ENCODE data around the gene TBC1D25. TPM values are rescaled to one million over a fixed set of nuclear protein-coding genes. Genes with fewer than 3 reads are reported as not detected.

Gene TBC1D25
- total RNA-seq, 1 donor from 2014 or later, result 12.0 TPM

DNA sequence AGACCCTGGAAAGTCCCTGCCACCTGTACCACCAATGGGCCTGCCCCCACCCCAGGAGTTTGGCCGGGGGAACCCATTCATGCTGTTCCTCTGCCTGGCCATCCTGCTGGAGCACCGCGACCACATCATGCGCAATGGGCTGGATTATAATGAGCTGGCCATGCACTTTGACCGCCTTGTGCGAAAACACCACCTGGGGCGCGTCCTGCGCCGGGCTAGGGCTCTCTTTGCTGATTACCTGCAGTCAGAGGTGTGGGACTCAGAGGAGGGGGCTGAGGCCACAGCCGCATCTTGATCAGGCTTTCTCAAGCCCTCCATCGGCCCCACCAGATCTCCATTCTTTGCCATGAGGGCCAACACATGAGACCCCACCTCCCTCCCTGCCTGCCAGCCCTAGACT lies 21.2 kb downstream of the TBC1D25 start:
- Histone ChIP-seq H3K4me3 (no peak overlapping the region), H3K27me3 (ENCODE audit: low read depth) (no peaks in the 10 kb centered on the region), H3K27ac (no peak overlapping the region), H3K36me3 (peaks cover 50% of the 10 kb centered on the region), H3K9me3 (no peaks in the 10 kb centered on the region), H3K4me1 (no peaks in the 10 kb centered on the region)
- ATAC-seq (no peak), DNase-seq (no peak)
- intact Hi-C loops (cut with DNase I), result no loop called here
- TF ChIP-seq, protein P1, sequence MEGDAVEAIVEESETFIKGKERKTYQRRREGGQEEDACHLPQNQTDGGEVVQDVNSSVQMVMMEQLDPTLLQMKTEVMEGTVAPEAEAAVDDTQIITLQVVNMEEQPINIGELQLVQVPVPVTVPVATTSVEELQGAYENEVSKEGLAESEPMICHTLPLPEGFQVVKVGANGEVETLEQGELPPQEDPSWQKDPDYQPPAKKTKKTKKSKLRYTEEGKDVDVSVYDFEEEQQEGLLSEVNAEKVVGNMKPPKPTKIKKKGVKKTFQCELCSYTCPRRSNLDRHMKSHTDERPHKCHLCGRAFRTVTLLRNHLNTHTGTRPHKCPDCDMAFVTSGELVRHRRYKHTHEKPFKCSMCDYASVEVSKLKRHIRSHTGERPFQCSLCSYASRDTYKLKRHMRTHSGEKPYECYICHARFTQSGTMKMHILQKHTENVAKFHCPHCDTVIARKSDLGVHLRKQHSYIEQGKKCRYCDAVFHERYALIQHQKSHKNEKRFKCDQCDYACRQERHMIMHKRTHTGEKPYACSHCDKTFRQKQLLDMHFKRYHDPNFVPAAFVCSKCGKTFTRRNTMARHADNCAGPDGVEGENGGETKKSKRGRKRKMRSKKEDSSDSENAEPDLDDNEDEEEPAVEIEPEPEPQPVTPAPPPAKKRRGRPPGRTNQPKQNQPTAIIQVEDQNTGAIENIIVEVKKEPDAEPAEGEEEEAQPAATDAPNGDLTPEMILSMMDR (IDR thresholded peaks at IDR 0.05), result no peak

DNA sequence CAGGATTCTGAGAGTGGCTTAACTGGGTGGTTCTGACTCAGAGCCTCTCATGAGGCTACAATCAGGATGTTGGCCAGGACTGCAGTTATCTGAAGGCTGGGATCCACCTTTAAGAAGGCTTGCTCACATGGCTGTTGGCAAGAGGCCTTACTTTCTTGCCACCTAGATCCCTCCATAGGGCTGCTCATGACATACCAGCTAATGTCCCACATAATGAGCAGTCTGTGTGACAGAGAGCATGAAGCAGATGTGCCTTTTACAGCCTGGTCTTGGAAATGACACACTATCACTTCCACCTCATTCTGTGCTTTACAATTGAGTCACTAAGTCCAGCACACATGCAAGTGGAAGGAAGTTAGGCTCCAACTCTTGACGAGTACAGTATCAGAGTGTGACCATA lies 30.4 kb downstream of the TBC1D25 start:
- no peaks in the 10 kb centered on the region for H3K4me1 ChIP-seq
- H3K9me3 ChIP-seq, result no peaks in the 10 kb centered on the region
- DNase-seq, result no peak
- no peaks in the 10 kb centered on the region for H3K36me3 ChIP-seq
- no peak for ATAC-seq
- intact Hi-C loops (cut with DNase I), result no loop called here
- H3K4me3 ChIP-seq, result no peak overlapping the region
- TF ChIP-seq, protein P1 (IDR thresholded peaks at IDR 0.05), result no peak
- H3K27ac ChIP-seq, result no peak overlapping the region
- no peaks in the 10 kb centered on the region for H3K27me3 ChIP-seq (ENCODE audit: low read depth)

DNA sequence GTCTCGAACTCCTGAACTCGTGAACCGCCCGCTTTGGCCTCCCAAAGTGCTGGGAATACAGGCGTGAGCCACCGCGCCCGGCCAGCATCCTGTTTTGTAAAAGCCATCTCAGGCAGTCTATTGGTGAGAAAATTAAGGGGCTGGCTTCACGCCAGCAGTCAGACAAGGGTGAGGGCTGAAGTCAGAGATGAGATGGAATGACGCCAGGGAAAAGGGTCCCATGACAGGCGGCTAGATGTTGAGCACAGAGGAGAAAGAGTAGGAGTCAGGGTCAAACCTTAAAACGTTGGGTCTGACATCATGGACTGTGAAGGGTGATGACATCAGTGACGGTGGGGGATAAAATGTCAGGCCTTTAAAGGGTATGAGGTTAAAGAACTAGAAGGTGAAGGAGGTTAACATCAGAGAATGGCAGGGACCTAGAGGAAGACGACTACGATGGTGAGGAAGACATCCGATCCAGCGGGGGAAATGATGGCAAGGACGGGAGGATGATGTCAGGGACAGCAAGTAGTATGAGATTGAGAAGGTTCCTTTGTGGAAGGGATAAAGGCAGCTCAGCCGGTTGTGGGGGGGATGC lies 34.3 kb downstream of the TBC1D25 start:
- no peaks in the 10 kb centered on the region for H3K9me3 ChIP-seq
- H3K27ac ChIP-seq, result peak overlapping the region; percentile 99
- H3K36me3 ChIP-seq, result peaks cover 38% of the 10 kb centered on the region
- intact Hi-C loops (cut with DNase I), result no loop called here
- TF ChIP-seq, protein P1 (IDR thresholded peaks at IDR 0.05), result no peak
- peak; percentile 46 for DNase-seq
- peak overlapping the region; percentile 69 for H3K4me3 ChIP-seq
- H3K27me3 ChIP-seq (ENCODE audit: low read depth), result no peaks in the 10 kb centered on the region
- peak; percentile 4 for ATAC-seq
- peaks cover 16% of the 10 kb centered on the region for H3K4me1 ChIP-seq

DNA sequence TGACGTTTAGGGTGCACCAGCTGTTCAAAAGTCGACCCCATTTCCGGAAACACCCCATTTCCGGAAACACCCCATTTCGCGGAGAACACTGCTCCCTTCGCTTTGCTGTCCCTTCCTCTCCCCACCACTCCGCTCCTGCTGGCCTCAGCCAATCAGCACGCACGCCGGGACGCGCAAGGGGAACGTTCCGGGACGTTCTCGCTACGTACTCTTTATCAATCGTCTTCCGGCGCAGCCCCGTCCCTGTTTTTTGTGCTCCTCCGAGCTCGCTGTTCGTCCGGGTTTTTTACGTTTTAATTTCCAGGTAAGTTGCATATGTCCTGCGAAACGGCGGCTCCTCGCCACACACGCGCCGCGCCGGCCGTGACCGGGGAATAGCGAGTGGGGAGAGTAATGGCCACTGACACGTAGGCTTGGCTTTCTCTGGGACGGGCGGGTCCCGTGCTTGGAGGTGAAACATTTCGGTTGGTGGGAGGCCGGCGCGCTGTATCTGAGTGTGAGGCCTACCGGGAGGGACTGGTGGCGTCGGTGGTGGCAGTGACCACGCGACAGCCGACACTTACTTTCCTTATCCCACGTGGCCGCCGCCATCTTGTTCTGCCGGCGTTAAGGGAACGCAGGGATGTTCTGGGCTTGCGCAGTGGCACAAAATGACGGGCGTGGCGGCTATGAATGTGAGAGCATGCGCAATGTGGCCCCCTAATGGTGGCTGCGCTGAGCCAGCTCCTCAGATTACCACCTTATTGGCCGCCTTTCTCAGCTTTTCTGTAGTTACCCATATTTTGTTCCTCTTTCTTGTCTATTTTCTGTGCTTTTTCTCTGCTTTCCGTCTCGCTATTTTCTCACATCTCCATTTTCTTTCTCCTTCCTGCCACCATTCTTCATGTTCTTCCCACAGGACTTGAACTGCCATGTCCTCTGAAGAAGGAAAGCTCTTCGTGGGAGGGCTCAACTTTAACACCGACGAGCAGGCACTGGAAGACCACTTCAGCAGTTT lies 35.1 kb downstream of the TBC1D25 start, which contains the start of gene RBM3:
Gene RBM3 (plus strand): TSS at position 215 of the 997 bp plus-strand sequence. CDS start 697 bp downstream, at position 912.
- peak; percentile 94 for DNase-seq
- H3K9me3 ChIP-seq, result no peaks in the 10 kb centered on the region
- peaks cover 16% of the 10 kb centered on the region for H3K4me1 ChIP-seq
- TF ChIP-seq, protein P1 (IDR thresholded peaks at IDR 0.05), result no peak
- H3K4me3 ChIP-seq, result peak within 1 kb of the TSS; percentile 69
- H3K36me3 ChIP-seq, result peaks cover 45% of the 10 kb centered on the region
- H3K27me3 ChIP-seq (ENCODE audit: low read depth), result no peaks in the 10 kb centered on the region
- peak; percentile 98 to 99 for ATAC-seq
- H3K27ac ChIP-seq, result peak within 1 kb of the TSS; percentile 99
- intact Hi-C loops (cut with DNase I), result no loop called here

DNA sequence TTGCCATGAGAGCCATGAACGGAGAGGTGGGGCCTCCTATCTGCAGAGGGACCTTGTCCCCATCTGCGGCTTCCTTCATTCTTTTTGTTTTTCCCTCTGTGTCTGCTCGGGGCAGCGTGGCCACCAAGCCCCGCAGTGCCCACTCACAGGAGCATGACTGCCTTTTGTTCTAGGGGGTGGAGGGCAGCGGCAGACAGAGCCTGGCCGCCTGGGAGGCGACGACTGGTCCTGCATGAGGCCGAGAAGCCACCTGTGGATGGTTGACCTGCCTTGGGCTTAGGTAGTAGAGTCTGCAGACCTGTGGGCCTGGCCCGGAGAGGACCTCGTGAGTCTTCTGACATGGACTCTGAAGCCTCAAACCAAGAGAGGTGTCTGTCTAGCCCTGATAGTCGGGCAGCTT lies 36.1 kb downstream of the TBC1D25 start:
- intact Hi-C loops (cut with DNase I), result no loop called here
- TF ChIP-seq, protein P1 (IDR thresholded peaks at IDR 0.05), result no peak

More for the DNA sequence above, 36.1 kb downstream of the TBC1D25 start:
- peak overlapping the region; percentile 69 for H3K4me3 ChIP-seq
- H3K4me1 ChIP-seq, result peaks cover 16% of the 10 kb centered on the region
- peak overlapping the region; percentile 99 for H3K27ac ChIP-seq
- no peaks in the 10 kb centered on the region for H3K27me3 ChIP-seq (ENCODE audit: low read depth)
- H3K9me3 ChIP-seq, result no peaks in the 10 kb centered on the region
- H3K36me3 ChIP-seq, result peaks cover 48% of the 10 kb centered on the region
- no peak for ATAC-seq
- DNase-seq, result no peak

All from lower lobe of right lung (tissue), 2 donors.